Measurements from ENCODE around the gene AUTS2.

Gene AUTS2

GRCh38 chr7:70047384-70047783, 449.1 kb downstream of the AUTS2 start:
- in situ Hi-C loops (cut with MboI; ENCODE audit: low sequenced_read_pairs) = no loop called here

- in situ Hi-C loops (cut with MboI; ENCODE audit: low sequenced_read_pairs) = no loop called here
Observed at GRCh38 chr7:70047891-70048448, 449.7 kb downstream of the AUTS2 start.

GRCh38 chr7:70051726-70052125, 453.5 kb downstream of the AUTS2 start:
- in situ Hi-C loops (cut with MboI; ENCODE audit: low sequenced_read_pairs) = no loop called here

- in situ Hi-C loops (cut with MboI; ENCODE audit: low sequenced_read_pairs) = no loop called here
Observed at GRCh38 chr7:70052691-70053090, 454.4 kb downstream of the AUTS2 start.

- in situ Hi-C loops (cut with MboI; ENCODE audit: low sequenced_read_pairs) = no loop called here
Observed at GRCh38 chr7:70053421-70053820, 455.1 kb downstream of the AUTS2 start.

GRCh38 chr7:70053989-70054388, 455.7 kb downstream of the AUTS2 start:
- in situ Hi-C loops (cut with MboI; ENCODE audit: low sequenced_read_pairs) = no loop called here

- in situ Hi-C loops (cut with MboI; ENCODE audit: low sequenced_read_pairs) = no loop called here
Observed at GRCh38 chr7:70056363-70056762, 458.1 kb downstream of the AUTS2 start.

- in situ Hi-C loops (cut with MboI; ENCODE audit: low sequenced_read_pairs) = no loop called here
Observed at GRCh38 chr7:70060298-70061068, 462.2 kb downstream of the AUTS2 start.

- in situ Hi-C loops (cut with MboI; ENCODE audit: low sequenced_read_pairs) = no loop called here
Observed at GRCh38 chr7:70063371-70063770, 465.1 kb downstream of the AUTS2 start.

- in situ Hi-C loops (cut with MboI; ENCODE audit: low sequenced_read_pairs) = no loop called here
Observed at GRCh38 chr7:70063927-70064326, 465.7 kb downstream of the AUTS2 start.

- in situ Hi-C loops (cut with MboI; ENCODE audit: low sequenced_read_pairs) = no loop called here
Observed at GRCh38 chr7:70066844-70067243, 468.6 kb downstream of the AUTS2 start.

- in situ Hi-C loops (cut with MboI; ENCODE audit: low sequenced_read_pairs) = no loop called here
Observed at GRCh38 chr7:70068531-70068930, 470.3 kb downstream of the AUTS2 start.

GRCh38 chr7:70069977-70070376, 471.7 kb downstream of the AUTS2 start:
- in situ Hi-C loops (cut with MboI; ENCODE audit: low sequenced_read_pairs) = no loop called here

- in situ Hi-C loops (cut with MboI; ENCODE audit: low sequenced_read_pairs) = no loop called here
Observed at GRCh38 chr7:70071766-70072165, 473.5 kb downstream of the AUTS2 start.

- in situ Hi-C loops (cut with MboI; ENCODE audit: low sequenced_read_pairs) = no loop called here
Observed at GRCh38 chr7:70072220-70072619, 473.9 kb downstream of the AUTS2 start.

GRCh38 chr7:70076325-70076724, 478.1 kb downstream of the AUTS2 start:
- in situ Hi-C loops (cut with MboI; ENCODE audit: low sequenced_read_pairs) = no loop called here

GRCh38 chr7:70082099-70082611, 483.9 kb downstream of the AUTS2 start:
- in situ Hi-C loops (cut with MboI; ENCODE audit: low sequenced_read_pairs) = no loop called here

- in situ Hi-C loops (cut with MboI; ENCODE audit: low sequenced_read_pairs) = no loop called here
Observed at GRCh38 chr7:70091362-70091761, 493.1 kb downstream of the AUTS2 start.

- in situ Hi-C loops (cut with MboI; ENCODE audit: low sequenced_read_pairs) = no loop called here
Observed at GRCh38 chr7:70092314-70093204, 494.3 kb downstream of the AUTS2 start.

- in situ Hi-C loops (cut with MboI; ENCODE audit: low sequenced_read_pairs) = no loop called here
Observed at GRCh38 chr7:70093205-70093904, 495.1 kb downstream of the AUTS2 start.

- in situ Hi-C loops (cut with MboI; ENCODE audit: low sequenced_read_pairs) = no loop called here
Observed at GRCh38 chr7:70094831-70095230, 496.6 kb downstream of the AUTS2 start.

All from HL-60/S4 treated with retinoic acid at 250 ng/mL for 4 days and 3 days (cell line).